GM23248 (cell line): Measurements from ENCODE around the gene KAT8.

Experiments
- EZH2 ChIP-seq: fragments of 200-600 bp; sonication (generic); IDR thresholded peaks from 2 replicates; pipeline ENCODE4 v1.6.1; 2018; ENCODE audit warnings: antibody characterized with exemption, mild to moderate bottlenecking; ENCODE audit not compliant: insufficient read depth, poor library complexity, severe bottlenecking
- EZH2phosphoT487 ChIP-seq: fragments of 200-600 bp; sonication (generic); IDR thresholded peaks from 2 replicates; pipeline ENCODE4 v1.6.1; 2018; ENCODE audit warnings: antibody characterized with exemption, moderate library complexity, mild to moderate bottlenecking, low read depth; ENCODE audit not compliant: insufficient read depth

DNA sequence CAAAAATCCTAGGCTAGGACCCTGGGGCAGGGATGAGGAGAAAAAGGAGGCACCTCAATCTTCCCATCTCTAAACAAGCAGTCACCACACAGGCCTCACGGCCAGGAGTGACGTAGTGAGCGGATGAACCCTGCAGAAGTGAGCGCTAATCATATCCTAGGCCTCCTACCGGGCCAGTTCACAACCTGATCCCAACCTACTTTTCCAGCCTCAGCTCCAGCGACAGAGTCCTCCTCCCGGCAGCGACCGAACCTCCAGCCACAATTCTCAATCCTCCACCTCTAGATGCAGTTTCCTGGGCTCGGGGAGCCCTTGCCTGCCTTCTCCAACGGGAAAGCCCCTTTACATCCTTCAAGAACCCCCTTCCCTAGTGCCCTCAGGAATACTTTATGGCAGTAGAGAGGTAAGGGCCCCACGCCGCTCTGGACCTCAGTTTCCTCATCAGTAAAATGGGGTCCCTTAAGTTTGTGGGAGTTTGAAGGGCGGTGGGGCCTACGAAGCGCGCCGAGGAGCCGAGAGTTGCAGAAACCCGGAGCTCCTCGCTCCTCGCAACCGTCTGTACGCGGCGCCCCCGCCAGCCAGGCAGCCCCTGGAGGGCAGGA is 44.8 kb upstream of the KAT8 start:
- TF ChIP-seq EZH2: no peak
- no peak for TF ChIP-seq EZH2phosphoT487
